OCI-LY7 (cell line): Measurements from ENCODE around the gene RAB11FIP4. TPM values are rescaled to one million over a fixed set of nuclear protein-coding genes. Genes with fewer than 3 reads are reported as not detected.

Experiments used
- BruUV-seq: library from RNA; stranded (reverse); fragments of 400-500 nt; replicated peaks from 2 replicates; lab custom pipeline; 2021; lab: Mats Ljungman, UMichigan
- CTCF ChIA-PET: fragments of 300-600 bp; sonication (Branson Sonifier 250); formaldehyde crosslinking; loops from one replicate; lab custom pipeline; 2022; ENCODE audit warnings: antibody characterized with exemption; ENCODE audit not compliant: unreplicated experiment; lab: Charles Lee
- POLR2A ChIA-PET: fragments of 300-600 bp; sonication (Branson Sonifier 250); formaldehyde crosslinking; loops from one replicate; lab custom pipeline; 2022; ENCODE audit warnings: antibody characterized with exemption; lab: Charles Lee
- DNase-seq: peaks from one replicate; pipeline ENCODE4 v3.0.0-alpha.2; 2015; ENCODE audit warnings: low spot score
- H2AFZ ChIP-seq: fragments of 200-600 bp; sonication (generic), shearing (Covaris generic); 2 replicates; pipeline ENCODE4 v1.6.1; 2014; ENCODE audit warnings: mild to moderate bottlenecking, antibody characterized with exemption, low read length, moderate library complexity
- H3K27ac ChIP-seq: fragments of 200-600 bp; sonication (generic); 2 replicates; pipeline ENCODE4 v1.5.1; 2014; ENCODE audit warnings: mixed run types, low read depth, mild to moderate bottlenecking, moderate library complexity, low read length, inconsistent platforms; ENCODE audit not compliant: poor library complexity, severe bottlenecking
- H3K36me3 ChIP-seq: fragments of 200-600 bp; sonication (generic); 2 replicates; pipeline ENCODE4 v1.6.1; 2014; ENCODE audit warnings: mild to moderate bottlenecking, antibody characterized with exemption, low read length, moderate library complexity, mixed read lengths; ENCODE audit not compliant: insufficient read depth
- H3K4me1 ChIP-seq: fragments of 200-600 bp; sonication (generic); 2 replicates; pipeline ENCODE4 v1.5.1; 2014; ENCODE audit warnings: mild to moderate bottlenecking, low read length; ENCODE audit not compliant: insufficient read depth, poor library complexity, severe bottlenecking
- H3K4me2 ChIP-seq: fragments of 200-600 bp; sonication (generic); 2 replicates; pipeline ENCODE4 v1.6.1; 2014; ENCODE audit warnings: mild to moderate bottlenecking, low read length
- H3K4me3 ChIP-seq: fragments of 200-600 bp; sonication (generic); 2 replicates; pipeline ENCODE4 v1.5.1; 2014; ENCODE audit warnings: mild to moderate bottlenecking, low read depth, low read length; ENCODE audit not compliant: poor library complexity, severe bottlenecking
- H3K79me2 ChIP-seq: fragments of 200-600 bp; sonication (generic); 2 replicates; pipeline ENCODE4 v1.6.1; 2016; ENCODE audit warnings: low read depth, mild to moderate bottlenecking, low read length, moderate library complexity, mixed read lengths; ENCODE audit not compliant: insufficient read depth
- H3K9me2 ChIP-seq: fragments of 200-600 bp; sonication (generic); 2 replicates; pipeline ENCODE4 v1.6.1; 2016; ENCODE audit warnings: mild to moderate bottlenecking, low read length, mixed read lengths; ENCODE audit not compliant: insufficient read depth
- H3K9me3 ChIP-seq: fragments of 200-600 bp; sonication (generic); 2 replicates; pipeline ENCODE4 v1.6.1; 2014; ENCODE audit warnings: mild to moderate bottlenecking, mixed run types, low read length, mixed read lengths
- H4K20me1 ChIP-seq: fragments of 200-600 bp; sonication (generic); 2 replicates; pipeline ENCODE4 v1.6.1; 2014; ENCODE audit warnings: mild to moderate bottlenecking, antibody characterized with exemption, low read length, moderate library complexity, mixed read lengths; ENCODE audit not compliant: insufficient read depth
- EZH2phosphoT487 ChIP-seq: fragments of 200-600 bp; sonication (generic); IDR thresholded peaks from 2 replicates; pipeline ENCODE4 v1.6.1; 2018; ENCODE audit warnings: low read depth, borderline replicate concordance, mild to moderate bottlenecking, mixed run types, antibody characterized with exemption, low read length, moderate library complexity, mixed read lengths
- intact Hi-C: fragments of 100-400 bp; cut with micrococcal nuclease; formaldehyde crosslinking; loops from one replicate; pipeline ENCODE4 v1.10.0; 2022; ENCODE audit not compliant: unreplicated experiment
- total RNA-seq, 2 experiments: library from RNA; depleted of rRNA in 1 of 2; stranded (reverse); fragments of >200 nt in 1 of 2; shearing (Covaris generic) in 1 of 2; gene quantifications; 2 replicates each; pipeline ENCODE4 v1.2.3, GENCODE V29; 2014 to 2022
- TF ChIP-seq, protein P1 (sequence below): fragments of 200-600 bp; sonication (generic); conservative IDR thresholded peaks from 2 replicates; pipeline ENCODE4 v1.5.1; 2014; ENCODE audit warnings: mild to moderate bottlenecking, antibody characterized with exemption, low read length, moderate library complexity, mixed read lengths

RAB11FIP4 gene
- total RNA-seq, 2 experiments from 2014 or later, result 5.8 to 15.0 TPM

DNA sequence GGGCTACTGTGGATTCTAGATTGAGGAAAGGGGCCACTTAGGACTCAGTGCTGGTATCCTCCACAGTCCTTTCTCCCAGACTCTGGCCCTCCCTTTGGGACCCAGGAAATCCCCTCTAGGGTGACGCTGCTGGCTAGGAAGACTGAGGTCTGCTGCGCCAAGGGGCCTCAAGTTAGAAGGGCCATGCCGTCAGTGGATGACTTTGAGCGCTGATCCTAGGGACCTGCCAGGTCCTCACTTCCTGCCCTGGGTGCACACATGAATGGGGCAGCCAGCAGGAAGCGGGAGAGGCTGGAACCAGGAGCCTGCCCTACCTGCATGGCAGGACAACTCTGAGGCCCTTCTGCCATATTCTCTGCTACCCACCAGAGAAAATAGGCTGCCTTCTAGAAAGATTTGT is 145.0 kb downstream of the RAB11FIP4 start:
- CTCF ChIA-PET, result no interaction called here
- POLR2A ChIA-PET, result interaction anchor here (2.0 to 2.1 kb wide), 2 partner anchors 8 to 13 kb away, joined by 8 to 9 read pairs; no protein-coding TSS in a partner anchor
- Histone ChIP-seq H3K79me2 (no peaks in the 10 kb centered on the region), H3K9me3 (no peaks in the 10 kb centered on the region), H4K20me1 (no peaks in the 10 kb centered on the region), H3K9me2 (no peaks in the 10 kb centered on the region), H3K36me3 (no peaks in the 10 kb centered on the region), H3K4me3 (peak overlapping the region; percentile 46), H3K4me1 (peaks cover 81% of the 10 kb centered on the region), H3K27ac (peak overlapping the region; percentile 83), H2AFZ (peak overlapping the region; percentile 33; the same call in 1 of the 2 replicates), H3K4me2 (peak overlapping the region; percentile 83)
- BruUV-seq, result no TSS peak
- DNase-seq, result no peak
- TF ChIP-seq EZH2phosphoT487, result no peak
- TF ChIP-seq, protein P1, sequence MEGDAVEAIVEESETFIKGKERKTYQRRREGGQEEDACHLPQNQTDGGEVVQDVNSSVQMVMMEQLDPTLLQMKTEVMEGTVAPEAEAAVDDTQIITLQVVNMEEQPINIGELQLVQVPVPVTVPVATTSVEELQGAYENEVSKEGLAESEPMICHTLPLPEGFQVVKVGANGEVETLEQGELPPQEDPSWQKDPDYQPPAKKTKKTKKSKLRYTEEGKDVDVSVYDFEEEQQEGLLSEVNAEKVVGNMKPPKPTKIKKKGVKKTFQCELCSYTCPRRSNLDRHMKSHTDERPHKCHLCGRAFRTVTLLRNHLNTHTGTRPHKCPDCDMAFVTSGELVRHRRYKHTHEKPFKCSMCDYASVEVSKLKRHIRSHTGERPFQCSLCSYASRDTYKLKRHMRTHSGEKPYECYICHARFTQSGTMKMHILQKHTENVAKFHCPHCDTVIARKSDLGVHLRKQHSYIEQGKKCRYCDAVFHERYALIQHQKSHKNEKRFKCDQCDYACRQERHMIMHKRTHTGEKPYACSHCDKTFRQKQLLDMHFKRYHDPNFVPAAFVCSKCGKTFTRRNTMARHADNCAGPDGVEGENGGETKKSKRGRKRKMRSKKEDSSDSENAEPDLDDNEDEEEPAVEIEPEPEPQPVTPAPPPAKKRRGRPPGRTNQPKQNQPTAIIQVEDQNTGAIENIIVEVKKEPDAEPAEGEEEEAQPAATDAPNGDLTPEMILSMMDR, result no peak
- intact Hi-C loops, result loop anchor here (5.0 to 10.0 kb wide), 3 partner anchors 219 to 368 kb away; partner anchors contain the start of genes COPRS and UTP6

GRCh38 chr17:31537565-31538011 is 146.1 kb downstream of the RAB11FIP4 start:
- Histone ChIP-seq H3K4me2 (peak overlapping the region; percentile 83), H3K4me1 (peaks cover 90% of the 10 kb centered on the region), H3K79me2 (no peaks in the 10 kb centered on the region), H3K9me2 (no peaks in the 10 kb centered on the region), H3K27ac (peak overlapping the region; percentile 83), H3K36me3 (no peaks in the 10 kb centered on the region), H3K9me3 (no peaks in the 10 kb centered on the region), H3K4me3 (peak overlapping the region; percentile 43), H4K20me1 (no peaks in the 10 kb centered on the region), H2AFZ (peak overlapping the region; percentile 53)
- TF ChIP-seq, protein P1, result no peak
- no peak for TF ChIP-seq EZH2phosphoT487
- ChIA-PET CTCF (interaction anchor here (0.6 kb wide), 1 partner anchor 75 kb away, joined by 3 read pairs; no protein-coding TSS in a partner anchor), POLR2A (interaction anchor here (0.6 to 2.1 kb wide), 6 partner anchors 9 to 365 kb away, joined by 3 to 9 read pairs (median 4); no protein-coding TSS in a partner anchor)
- peak; percentile 79 for DNase-seq
- intact Hi-C loops, result loop anchor here (1.0 to 10.0 kb wide), 4 partner anchors 12 to 367 kb away; partner anchors contain the start of genes COPRS and UTP6
- no TSS peak for BruUV-seq
